NCI-H2171 (cell line): ENCODE results near the gene PMF1.

Experiments used
- DNase-seq: peaks from one replicate; lab custom pipeline; 2025; lab: John Stamatoyannopoulos, UW

The PMF1 gene

DNA sequence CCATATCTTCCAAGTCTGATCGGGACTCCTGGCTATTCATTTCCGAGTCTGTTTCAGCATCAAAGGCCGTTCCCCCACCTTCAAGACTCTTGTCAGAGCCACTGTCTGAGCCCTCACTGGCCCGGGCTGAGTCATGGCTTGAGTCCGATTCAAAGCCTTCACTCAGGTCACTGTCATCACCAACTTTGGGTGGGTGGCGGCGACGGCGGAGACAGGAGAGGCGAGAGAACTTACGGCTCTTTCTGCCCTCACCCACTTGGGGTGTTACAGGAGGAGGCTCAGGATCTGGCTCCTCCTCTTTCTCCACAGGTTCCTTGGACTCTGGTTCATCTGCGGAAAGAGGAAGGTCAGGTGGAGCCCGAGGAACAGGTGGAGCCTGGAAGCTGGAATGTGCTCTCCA, 53.2 kb downstream of the PMF1 start:
- DNase-seq = no peak

DNA sequence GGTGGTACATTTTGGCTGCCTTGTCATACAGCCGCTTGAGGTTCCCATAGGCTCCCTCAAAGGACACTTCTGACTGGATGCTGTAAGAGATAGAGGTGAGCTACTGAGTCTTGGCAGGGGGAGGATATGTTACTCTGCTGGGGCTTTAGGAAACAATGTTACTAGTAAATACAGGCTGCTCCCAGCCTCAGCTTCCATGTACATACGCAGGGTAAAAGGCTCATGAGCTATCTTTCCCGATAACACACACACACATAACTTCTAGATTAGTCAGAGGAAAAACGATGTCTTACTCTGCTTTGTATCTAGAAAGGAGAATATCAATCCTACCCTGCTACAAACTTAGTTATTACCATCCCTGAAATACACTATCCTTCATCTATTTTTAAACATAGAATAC, 55.5 kb downstream of the PMF1 start:
- DNase-seq = no peak

DNA sequence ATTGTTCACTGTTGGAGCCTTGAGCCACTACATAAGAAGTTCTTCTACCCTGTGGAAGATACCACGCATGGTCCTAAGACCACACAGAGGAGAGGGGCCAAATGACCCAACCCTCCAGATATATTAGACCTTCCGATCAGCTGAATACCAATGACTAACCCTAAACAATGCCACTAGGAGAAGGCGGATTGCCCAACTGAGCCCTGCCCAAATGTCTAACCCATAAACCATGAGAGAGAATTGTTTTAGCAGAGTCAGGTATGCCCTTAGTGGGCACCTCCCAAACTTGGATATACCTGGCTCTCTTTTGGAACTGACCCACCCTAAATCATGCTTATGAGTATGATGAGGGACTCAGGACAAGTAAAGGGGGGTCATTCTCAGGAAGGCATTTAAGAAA, 57.5 kb downstream of the PMF1 start:
- DNase-seq = no peak

DNA sequence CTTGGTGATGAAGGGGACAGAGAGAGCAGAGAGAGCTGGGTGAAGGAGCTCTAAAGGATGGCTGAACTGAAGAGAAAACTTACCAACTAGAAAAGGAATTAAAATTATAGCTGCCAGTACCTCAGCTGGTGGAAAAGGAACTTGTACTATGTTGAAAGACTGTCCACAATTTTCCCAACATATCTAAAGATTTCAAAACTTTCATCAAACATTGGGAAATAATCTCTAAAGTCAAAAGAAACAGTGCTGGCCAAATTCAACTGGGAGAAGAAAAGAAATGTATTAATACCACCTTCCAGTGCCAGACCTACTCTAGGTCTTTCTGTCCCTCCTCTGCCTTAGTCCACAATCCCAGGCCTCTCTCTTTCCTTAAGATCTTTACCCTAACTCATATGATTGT, 63.7 kb downstream of the PMF1 start:
- DNase-seq = no peak

DNA sequence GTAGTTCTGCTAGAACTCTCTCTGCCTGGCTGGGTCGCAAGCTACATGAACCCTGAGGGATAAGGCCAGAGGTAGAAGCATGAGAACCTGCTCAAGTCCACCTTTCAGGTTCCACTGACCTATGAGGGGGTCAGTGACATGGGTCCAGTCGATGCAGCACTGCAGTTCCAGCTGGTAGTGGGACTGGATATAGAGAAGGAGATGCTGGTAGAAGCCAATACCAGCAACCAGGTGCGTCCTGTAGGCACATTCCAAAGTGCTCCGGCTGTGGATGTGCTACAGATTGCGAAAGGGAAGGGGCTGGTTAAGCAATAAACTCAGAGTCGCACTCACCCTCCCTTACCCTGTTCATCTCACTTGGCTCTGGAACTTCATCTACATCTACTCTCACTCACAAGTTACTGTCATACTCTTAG, 64.2 kb downstream of the PMF1 start:
- DNase-seq = no peak

DNA sequence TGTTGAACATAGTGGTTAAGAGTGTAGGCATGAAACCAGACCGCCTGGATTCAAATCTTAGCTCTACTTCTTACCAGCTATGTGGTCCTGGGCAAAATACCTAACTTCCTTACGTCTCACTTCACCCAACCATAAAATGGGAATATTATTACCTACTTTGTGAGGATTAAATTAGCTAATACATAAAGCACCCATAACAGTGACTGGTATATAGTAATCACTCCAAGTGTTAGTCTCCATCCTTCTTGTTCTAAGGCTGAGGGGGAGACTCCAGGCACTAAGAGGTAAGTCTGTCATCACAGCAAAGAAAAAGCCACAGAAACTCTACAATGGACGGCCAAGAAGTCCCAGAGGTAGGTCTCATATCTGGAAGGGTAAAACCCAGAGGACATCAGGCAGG, 67.0 kb downstream of the PMF1 start:
- no peak for DNase-seq

DNA sequence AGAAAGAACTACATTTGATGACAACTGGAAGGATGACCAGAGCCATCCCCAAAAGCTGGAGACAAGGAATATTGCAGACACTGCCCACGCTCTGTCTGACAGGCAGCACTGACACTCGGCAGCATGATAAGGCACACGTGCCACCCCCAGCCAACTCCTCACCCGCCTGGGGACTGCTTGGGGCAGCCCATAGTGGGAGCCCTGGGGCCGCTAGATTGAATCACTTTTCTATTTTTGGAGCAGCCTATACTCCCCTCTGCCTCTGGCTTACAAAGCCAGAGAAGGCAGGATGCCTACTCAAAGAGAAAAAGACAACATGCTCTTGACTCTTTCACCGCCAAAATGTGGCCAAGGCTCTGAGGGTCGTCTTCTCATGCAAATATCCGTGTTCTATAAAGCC, 68.5 kb downstream of the PMF1 start:
- no peak for DNase-seq

DNA sequence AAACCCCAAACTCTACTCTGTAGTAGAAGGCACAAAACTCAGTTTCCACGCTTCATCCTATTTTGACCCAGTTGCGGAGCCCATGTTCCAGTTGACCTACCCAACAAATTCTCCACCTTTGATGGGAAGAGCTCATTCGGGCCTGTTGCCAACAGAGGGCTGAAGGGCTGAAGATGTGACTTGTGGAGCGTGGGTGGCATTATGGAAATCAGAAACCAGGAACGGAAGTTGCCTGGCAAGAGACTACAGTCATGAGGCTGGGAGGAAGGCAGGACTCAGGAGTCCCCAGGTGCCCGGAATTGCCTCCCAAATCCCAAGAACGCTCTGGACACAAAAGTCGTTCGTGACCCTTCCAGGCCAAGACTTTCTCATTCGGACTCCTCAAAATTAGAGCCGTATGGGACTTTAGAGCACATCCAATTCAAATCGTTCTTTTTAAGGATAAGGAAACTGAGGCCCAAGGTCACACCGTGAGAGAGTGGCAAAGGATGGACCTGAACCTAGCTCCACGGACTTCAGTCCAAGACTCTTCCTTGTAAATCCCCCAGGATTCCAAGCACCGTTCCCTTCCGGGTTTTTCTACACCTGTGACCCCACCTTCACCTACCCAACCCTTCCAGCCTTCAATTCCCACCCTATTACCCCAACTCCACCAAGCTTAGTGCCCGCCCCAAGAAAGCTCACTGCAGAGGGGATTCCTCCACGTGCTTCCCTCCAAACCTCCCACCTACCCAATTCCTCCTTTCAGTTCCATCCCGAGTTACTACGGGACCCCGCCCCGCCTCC, 69.1 kb downstream of the PMF1 start:
- DNase-seq = peak; percentile 27

DNA sequence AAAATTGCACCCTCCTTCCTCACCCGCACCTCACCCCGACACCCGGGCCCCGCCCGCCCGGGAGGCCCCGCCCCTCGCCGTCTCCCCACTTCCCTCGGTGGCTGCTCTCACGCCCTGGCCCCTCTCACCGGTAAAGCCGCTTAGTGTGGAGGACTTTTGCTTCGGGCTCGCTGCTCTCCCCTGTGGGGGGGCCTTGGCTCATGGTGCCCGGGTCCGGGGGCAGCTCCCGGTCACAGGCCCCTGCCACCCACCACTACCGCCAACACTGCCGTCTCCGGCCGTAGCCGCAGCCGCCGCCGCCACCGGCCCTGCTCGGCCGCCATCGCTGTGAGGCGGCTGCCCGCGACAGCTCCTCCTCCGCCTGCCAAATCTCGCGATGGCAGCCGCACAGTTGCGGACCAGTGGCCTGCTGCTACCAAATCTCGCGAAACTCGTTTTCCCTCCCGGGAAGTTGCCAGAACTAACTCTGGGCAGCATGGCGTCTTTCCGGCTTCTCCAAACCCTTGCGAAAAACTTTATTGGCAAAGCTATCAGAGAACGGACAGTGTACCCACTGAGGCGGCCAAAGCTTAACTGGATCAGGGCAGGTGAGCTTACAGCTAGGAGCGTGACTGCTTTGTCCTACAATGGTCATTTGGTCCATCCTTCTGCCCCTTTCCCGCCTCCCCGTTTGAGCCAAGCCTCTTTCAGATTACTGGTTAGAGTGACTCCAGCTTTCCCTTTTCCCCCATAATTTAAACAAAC, 69.8 kb downstream of the PMF1 start, which contains the start of gene SMG5:
Gene SMG5, minus strand, starts transcription at position 347 of the 744 bp plus-strand sequence. Its CDS starts 145 bp downstream, at position 202.
- peak; percentile 97 for DNase-seq

DNA sequence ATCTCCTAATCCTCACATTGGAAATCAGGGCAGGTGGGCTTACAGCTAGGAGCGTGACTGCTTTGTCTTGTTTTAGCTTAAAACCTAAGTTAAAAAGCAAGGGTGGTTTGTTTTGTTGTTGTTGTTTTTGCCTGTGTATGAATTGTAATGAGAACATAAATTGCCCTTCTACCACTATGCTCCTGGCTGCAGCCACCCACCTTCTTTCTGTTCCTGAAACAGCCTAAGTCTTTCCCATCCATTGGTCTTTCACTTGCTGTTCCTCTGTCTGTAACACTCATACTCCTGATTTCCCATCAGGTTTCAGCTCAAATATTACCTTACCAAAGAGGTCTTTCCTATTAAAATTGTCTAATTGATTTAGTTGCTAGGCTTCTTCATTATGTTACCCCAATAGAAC, 70.7 kb downstream of the PMF1 start:
- DNase-seq = no peak

DNA sequence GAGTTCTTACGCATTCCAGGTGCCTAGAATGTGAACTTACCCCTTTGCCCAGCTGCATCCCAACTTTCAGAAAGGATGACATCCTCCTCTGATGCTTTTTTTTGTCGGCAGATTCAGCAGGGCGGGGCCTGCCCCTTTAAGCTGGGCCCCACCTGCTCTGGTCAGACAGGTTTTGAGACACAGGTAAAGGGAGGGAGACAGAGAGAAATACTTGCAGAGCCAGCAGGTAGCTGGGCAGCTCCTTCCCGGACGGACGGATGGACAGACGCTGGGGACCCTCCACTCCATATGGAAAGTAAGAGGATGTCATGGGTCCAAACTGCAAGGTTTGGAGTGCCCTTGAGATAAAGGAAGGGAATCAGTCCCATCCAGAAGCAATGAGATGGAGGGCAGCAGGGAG, 71.3 kb downstream of the PMF1 start, which contains the start of gene TMEM79:
Gene TMEM79, plus strand, starts transcription at position 214 of the 400 bp plus-strand sequence. CDS start 902 bp downstream, outside the sequence.
- DNase-seq = no peak

DNA sequence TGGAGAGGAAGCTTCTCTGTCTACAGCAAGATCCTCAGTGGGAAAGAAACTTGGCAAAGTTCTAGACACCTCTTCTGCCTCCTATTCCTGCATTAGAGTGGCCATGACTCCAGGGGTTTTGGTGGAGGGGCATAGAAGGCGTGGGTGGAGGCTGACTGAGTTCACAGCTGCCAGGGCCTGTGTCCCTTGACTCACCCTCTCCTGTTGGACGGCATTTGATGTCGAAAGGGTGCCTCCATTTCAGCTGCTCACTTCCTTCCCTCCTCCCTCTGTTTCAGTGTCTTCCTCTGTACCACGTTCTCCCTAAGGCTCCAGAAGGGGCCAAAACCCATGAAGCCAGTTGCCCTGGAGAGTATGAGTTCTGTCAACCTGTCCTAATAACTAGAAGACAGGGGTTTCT, 72.0 kb downstream of the PMF1 start:
- DNase-seq = no peak

DNA sequence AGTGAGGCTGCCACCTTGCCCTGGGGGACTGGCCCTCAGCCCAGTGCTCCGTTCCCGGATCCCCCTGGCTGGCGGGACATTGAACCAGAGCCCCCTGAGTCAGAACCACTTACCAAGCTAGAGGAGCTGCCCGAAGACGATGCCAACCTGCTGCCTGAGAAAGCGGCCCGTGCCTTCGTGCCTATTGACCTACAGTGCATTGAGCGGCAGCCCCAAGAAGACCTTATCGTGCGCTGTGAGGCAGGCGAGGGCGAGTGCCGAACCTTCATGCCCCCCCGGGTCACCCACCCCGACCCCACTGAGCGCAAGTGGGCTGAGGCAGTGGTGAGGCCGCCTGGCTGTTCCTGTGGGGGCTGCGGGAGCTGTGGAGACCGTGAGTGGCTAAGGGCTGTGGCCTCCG, 72.6 kb downstream of the PMF1 start:
- DNase-seq = no peak

DNA sequence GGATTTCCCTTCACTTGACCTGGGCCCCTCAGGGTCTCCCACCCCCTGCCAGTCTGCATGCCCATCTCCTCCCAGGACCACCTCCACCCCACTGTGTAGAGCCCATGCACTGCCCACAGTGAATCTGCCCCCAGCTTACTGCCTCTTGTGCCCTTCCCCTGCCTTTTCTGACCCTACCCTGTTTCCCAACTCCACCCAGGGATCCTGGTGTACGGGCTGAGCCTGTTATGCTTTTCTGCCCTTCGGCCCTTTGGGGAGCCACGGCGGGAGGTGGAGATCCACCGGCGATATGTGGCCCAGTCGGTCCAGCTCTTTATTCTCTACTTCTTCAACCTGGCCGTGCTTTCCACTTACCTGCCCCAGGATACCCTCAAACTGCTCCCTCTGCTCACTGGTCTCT, 73.3 kb downstream of the PMF1 start:
- DNase-seq = no peak
